ENCODE results near the gene USP7. TPM values are rescaled to one million over a fixed set of nuclear protein-coding genes. Genes with fewer than 3 reads are reported as not detected.

Gene USP7
- total and polyA plus RNA-seq, 3 donors from 2014 or later = 159 to 173 (median 172) TPM

DNA sequence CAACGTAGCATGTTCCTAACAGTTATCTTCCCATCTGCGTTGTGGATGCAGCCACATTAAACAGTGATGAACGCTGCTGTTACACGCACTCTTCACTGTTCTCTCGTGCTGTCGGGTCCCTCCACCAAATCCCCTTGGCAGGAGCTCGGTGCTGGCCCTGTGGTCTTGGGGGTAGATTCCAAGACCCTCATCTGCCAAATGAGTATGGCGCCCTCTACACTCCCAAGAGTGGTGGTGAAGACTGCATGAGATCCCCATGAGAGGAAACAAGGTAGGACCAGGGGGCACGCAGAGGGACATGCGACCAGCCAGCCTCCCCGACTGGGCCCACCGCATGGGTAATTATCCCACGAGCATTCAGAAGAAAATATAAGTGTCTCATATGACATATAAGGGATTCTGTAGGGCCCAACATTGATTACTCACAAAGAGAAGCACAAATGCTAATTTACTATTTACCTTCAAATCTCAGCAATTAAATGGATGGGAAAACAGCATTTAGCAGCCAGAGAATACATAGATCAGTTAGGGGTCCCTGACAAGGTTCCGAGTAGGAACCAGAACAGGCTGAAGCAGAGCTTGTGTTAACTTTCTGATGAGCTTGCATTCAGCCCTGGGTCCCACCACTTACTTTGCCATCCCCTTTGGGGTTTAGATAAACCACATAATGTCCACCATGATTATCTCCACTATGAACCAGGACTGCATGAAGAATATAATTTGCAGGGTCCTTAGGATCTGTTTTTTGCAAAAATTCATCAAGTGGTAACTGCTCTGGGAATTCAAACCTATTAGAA, 57.7 kb downstream of the USP7 start:
- intact Hi-C loops (cut with DNase I; ENCODE audit: low total_unique reads) = no loop called here
- TF ChIP-seq POLR2A (IDR thresholded peaks at IDR 0.05) (no peak), CTCF (IDR thresholded peaks at IDR 0.05) (no peak)
- no peaks in the 10 kb centered on the region for H3K27me3 ChIP-seq
- no peaks in the 10 kb centered on the region for H3K9me3 ChIP-seq
- H3K27ac ChIP-seq = no peak overlapping the region
- WGBS, 2 donors = 87 to 90% methylated on average over 13 to 14 of the region's 14 CpGs
- no peak for DNase-seq
- no peak overlapping the region for H3K4me3 ChIP-seq
- no peaks in the 10 kb centered on the region for H3K4me1 ChIP-seq
- no peaks in the 10 kb centered on the region for H3K36me3 ChIP-seq (ENCODE audit: low read depth, missing control alignments)

GRCh38 chr16:8905168-8905762, 58.4 kb downstream of the USP7 start:
- no peak overlapping the region for H3K27ac ChIP-seq
- DNase-seq = no peak
- no peaks in the 10 kb centered on the region for H3K9me3 ChIP-seq
- TF ChIP-seq CTCF (IDR thresholded peaks at IDR 0.05) (no peak), POLR2A (IDR thresholded peaks at IDR 0.05) (no peak)
- no peaks in the 10 kb centered on the region for H3K36me3 ChIP-seq (ENCODE audit: low read depth, missing control alignments)
- no peaks in the 10 kb centered on the region for H3K4me1 ChIP-seq
- 80 to 81% methylated on average over 13 of the region's 13 CpGs for WGBS, 2 donors
- intact Hi-C loops (cut with DNase I; ENCODE audit: low total_unique reads) = no loop called here
- H3K27me3 ChIP-seq = no peaks in the 10 kb centered on the region
- H3K4me3 ChIP-seq = no peak overlapping the region

DNA sequence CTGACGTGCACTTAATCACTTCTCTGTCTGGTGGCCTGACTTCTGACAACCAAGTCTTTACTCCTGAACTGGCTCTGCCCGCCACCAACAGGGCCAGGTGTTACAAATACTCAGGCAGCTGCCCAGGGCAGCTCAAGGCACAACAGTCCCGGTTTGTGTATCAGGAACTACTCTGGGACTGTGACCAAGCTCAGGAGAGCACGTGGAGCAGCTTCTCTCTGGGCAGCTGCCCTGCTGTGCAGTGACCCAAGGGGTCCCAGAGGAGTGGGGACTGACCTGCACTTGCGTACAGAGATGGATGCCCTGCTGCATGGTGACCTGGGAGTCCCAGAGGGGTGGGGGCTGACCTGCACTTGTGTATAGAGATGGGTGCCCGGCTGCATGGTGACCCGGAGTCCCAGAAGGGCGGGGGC, 59.7 kb downstream of the USP7 start:
- intact Hi-C loops (cut with DNase I; ENCODE audit: low total_unique reads) = no loop called here
- no peaks in the 10 kb centered on the region for H3K36me3 ChIP-seq (ENCODE audit: low read depth, missing control alignments)
- H3K4me1 ChIP-seq = no peaks in the 10 kb centered on the region
- no peak for DNase-seq
- H3K4me3 ChIP-seq = no peak overlapping the region
- no peak for TF ChIP-seq POLR2A (IDR thresholded peaks at IDR 0.05)
- no peak for TF ChIP-seq CTCF (IDR thresholded peaks at IDR 0.05)
- 88 to 92% methylated on average over 8 of the region's 8 CpGs for WGBS, 2 donors
- no peaks in the 10 kb centered on the region for H3K9me3 ChIP-seq
- H3K27me3 ChIP-seq = no peaks in the 10 kb centered on the region
- no peak overlapping the region for H3K27ac ChIP-seq

- no peak for TF ChIP-seq POLR2A (IDR thresholded peaks at IDR 0.05)
- peak in 1 of 3 experiments; percentile 9 for TF ChIP-seq CTCF (IDR thresholded peaks at IDR 0.05)
- Histone ChIP-seq H3K27me3 (no peaks in the 10 kb centered on the region), H3K4me1 (no peaks in the 10 kb centered on the region), H3K27ac (no peak overlapping the region), H3K36me3 (ENCODE audit: low read depth, missing control alignments) (no peaks in the 10 kb centered on the region), H3K4me3 (no peak overlapping the region), H3K9me3 (no peaks in the 10 kb centered on the region)
- intact Hi-C loops (cut with DNase I; ENCODE audit: low total_unique reads) = no loop called here
- WGBS, 2 donors = 90 to 97% methylated on average over 9 of the region's 9 CpGs
- DNase-seq = no peak
Observed at GRCh38 chr16:8903004-8903403, 60.7 kb downstream of the USP7 start.

Data from testis (tissue), 3 donors.